Measurements from ENCODE around the gene KCNH8.

GRCh38 chr3:19357947-19358346, 209.6 kb downstream of the KCNH8 start:
- TF ChIP-seq CTCF (IDR thresholded peaks at IDR 0.05) (no peak), POLR2A (IDR thresholded peaks at IDR 0.05) (no peak)

Measured in right lobe of liver (tissue), 4 donors.